ENCODE data around the gene KAT14. TPM values are rescaled to one million over a fixed set of nuclear protein-coding genes. Genes with fewer than 3 reads are reported as not detected.
"Not testable (repeated sequence)": the region's sequence is repeated elsewhere in the genome, so short reads cannot be mapped to it uniquely, and the experiment has no call there.

The KAT14 gene
- total RNA-seq, 1 donor from 2014 or later = 11.5 TPM

DNA sequence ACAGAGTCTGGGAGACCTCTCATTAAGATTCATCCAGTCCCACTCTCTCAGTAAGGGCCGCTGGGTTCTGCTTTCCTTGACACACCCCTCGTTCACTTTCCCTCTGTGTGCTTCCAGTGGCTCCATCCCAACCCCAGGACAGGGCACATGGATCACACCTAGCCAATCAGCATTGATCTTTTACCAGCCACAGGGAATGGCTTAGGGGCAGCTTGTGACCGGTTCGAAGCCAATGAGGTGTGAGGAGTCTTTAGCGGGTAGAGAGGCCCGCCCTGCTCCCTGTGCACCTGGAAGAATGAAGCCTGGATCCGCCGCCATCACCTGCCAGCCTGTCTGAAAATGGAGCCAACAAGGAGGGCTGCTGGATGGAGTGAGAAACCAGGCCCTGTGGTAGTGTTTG is 44.8 kb upstream of the KAT14 start:
- TF ChIP-seq, protein P1, sequence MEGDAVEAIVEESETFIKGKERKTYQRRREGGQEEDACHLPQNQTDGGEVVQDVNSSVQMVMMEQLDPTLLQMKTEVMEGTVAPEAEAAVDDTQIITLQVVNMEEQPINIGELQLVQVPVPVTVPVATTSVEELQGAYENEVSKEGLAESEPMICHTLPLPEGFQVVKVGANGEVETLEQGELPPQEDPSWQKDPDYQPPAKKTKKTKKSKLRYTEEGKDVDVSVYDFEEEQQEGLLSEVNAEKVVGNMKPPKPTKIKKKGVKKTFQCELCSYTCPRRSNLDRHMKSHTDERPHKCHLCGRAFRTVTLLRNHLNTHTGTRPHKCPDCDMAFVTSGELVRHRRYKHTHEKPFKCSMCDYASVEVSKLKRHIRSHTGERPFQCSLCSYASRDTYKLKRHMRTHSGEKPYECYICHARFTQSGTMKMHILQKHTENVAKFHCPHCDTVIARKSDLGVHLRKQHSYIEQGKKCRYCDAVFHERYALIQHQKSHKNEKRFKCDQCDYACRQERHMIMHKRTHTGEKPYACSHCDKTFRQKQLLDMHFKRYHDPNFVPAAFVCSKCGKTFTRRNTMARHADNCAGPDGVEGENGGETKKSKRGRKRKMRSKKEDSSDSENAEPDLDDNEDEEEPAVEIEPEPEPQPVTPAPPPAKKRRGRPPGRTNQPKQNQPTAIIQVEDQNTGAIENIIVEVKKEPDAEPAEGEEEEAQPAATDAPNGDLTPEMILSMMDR (IDR thresholded peaks at IDR 0.05) = no peak
- TF ChIP-seq POLR2AphosphoS5 (IDR thresholded peaks at IDR 0.05; ENCODE audit: insufficient read depth in 1 of 2, low read depth in 1 of 2) (no peak), POLR2A (IDR thresholded peaks at IDR 0.05) (no peak)
- Histone ChIP-seq H3K9me3 (no peaks in the 10 kb centered on the region), H3K27me3 (no peaks in the 10 kb centered on the region), H3K4me3 (no peak overlapping the region), H3K4me1 (no peaks in the 10 kb centered on the region), H3K36me3 (no peaks in the 10 kb centered on the region), H3K27ac (no peak overlapping the region)
- no peak for DNase-seq (ENCODE audit: extremely low spot score in 2 of 2)
- intact Hi-C loops (cut with DNase I) = no loop called here

DNA sequence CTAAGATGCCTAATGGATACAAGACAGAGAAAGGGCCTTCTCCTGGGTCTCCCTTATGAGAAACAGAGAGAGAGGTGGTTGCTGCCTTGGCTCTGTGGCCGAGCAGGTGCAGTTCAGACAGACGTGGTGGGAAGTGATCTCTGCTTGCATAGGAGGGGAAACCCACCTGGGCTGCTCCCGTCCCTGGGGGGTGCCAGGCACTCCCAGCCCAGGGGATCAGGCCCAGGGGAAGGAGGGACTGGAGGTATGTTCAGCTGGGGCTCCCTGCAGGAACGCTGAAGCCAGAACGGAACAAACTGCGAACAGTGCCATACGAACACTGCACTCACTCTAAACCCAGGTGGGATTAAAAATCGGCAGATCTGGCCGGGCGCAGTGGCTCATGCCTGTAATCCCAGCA is 44.3 kb upstream of the KAT14 start:
- H3K9me3 ChIP-seq = no peaks in the 10 kb centered on the region
- H3K4me3 ChIP-seq = no peak overlapping the region
- no peaks in the 10 kb centered on the region for H3K27me3 ChIP-seq
- no peak overlapping the region for H3K27ac ChIP-seq
- intact Hi-C loops (cut with DNase I) = no loop called here
- H3K4me1 ChIP-seq = no peaks in the 10 kb centered on the region
- TF ChIP-seq, protein P1 (IDR thresholded peaks at IDR 0.05) = no peak
- TF ChIP-seq POLR2A (IDR thresholded peaks at IDR 0.05) (no peak), POLR2AphosphoS5 (IDR thresholded peaks at IDR 0.05; ENCODE audit: insufficient read depth in 1 of 2, low read depth in 1 of 2) (no peak)
- H3K36me3 ChIP-seq = no peaks in the 10 kb centered on the region
- DNase-seq (ENCODE audit: extremely low spot score in 2 of 2) = no peak

DNA sequence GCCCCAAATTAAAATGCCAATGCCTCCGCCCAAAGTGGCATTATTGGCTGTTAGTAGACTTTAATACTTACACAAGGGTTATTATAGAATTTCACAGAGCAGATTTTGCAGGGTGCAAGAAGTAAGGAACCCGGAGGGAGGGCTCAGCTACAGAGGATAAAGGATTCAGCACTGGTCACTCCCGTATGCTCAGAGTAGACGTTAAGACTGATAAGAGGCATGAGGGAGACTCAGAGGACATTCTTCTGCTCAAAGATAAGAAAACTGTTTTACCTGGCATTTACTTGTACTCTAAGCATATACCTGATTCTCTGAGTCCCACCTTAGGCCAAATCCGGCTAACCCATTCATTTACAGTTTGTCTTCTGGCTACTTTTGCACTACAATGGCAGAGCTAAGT is 43.5 kb upstream of the KAT14 start:
- no peaks in the 10 kb centered on the region for H3K36me3 ChIP-seq
- no peaks in the 10 kb centered on the region for H3K27me3 ChIP-seq
- intact Hi-C loops (cut with DNase I) = no loop called here
- no peaks in the 10 kb centered on the region for H3K4me1 ChIP-seq
- no peak overlapping the region for H3K27ac ChIP-seq
- DNase-seq (ENCODE audit: extremely low spot score in 2 of 2) = no peak
- no peaks in the 10 kb centered on the region for H3K9me3 ChIP-seq
- H3K4me3 ChIP-seq = no peak overlapping the region
- TF ChIP-seq POLR2A (IDR thresholded peaks at IDR 0.05) = no peak
- TF ChIP-seq POLR2AphosphoS5 (IDR thresholded peaks at IDR 0.05; ENCODE audit: insufficient read depth in 1 of 2, low read depth in 1 of 2) = no peak
- TF ChIP-seq, protein P1 (IDR thresholded peaks at IDR 0.05) = no peak

DNA sequence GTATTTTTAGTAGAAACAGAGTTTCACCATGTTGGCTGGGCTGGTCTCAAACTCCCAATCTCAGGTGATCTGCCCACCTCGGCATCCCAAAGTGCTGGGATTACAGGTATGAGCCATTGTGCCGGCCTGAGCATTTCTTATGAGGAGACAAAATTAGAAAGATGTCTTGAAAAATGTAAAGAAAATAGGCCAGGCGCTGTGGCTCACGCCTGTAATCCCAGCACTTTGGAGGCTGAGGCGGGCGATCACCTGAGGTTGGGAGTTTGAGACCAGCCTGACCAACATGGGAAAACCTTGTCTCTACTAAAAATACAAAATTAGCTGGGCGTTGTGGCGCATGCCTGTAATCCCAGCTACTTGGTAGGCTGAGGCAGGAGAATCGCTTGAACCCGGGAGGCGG is 37.1 kb upstream of the KAT14 start:
- H3K27ac ChIP-seq; H3K4me3 ChIP-seq; H3K9me3 ChIP-seq; intact Hi-C loops (cut with DNase I); H3K27me3 ChIP-seq; H3K4me1 ChIP-seq; H3K36me3 ChIP-seq: not testable (repeated sequence)
- peak in 1 of 2 donors; percentile 37 for DNase-seq (ENCODE audit: extremely low spot score in 2 of 2)

DNA sequence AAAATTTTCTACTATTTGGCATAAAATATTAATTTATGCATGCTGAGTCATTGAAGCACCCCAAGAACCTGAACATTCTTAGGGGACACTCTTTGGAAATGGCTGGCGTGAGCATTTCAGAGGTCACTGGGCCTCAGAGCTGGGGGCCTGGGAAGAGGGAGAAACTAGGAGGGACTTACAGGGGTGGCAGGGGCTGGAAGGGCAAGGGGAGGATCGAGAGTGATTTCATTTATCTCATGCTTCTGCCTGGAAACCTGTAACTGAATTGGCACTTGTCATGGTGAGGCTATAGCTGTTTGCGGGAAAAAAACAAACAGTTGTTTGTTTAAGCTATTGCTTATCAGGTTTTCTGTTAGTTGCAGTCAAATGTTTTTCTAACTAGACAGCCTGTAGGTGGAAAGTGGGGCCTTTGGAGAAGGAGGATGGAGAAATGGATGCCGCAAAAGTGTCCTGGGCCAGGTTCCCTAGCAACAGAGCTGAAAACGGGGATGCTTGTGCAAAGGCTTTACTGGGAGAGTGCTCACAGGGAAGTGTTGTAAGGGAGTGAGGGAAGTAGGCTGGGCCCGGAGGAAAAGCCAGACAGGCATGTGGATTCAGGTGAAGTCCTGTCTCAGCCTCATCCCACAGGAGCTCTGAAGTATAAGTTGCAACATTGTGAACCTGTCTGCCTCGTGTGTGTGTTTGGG is 36.4 kb upstream of the KAT14 start:
- TF ChIP-seq POLR2A (IDR thresholded peaks at IDR 0.05) (no peak), POLR2AphosphoS5 (IDR thresholded peaks at IDR 0.05; ENCODE audit: insufficient read depth in 1 of 2, low read depth in 1 of 2) (no peak)
- TF ChIP-seq, protein P1 (IDR thresholded peaks at IDR 0.05) = no peak
- H3K27ac ChIP-seq = no peak overlapping the region
- no peaks in the 10 kb centered on the region for H3K36me3 ChIP-seq
- H3K9me3 ChIP-seq = no peaks in the 10 kb centered on the region
- H3K4me3 ChIP-seq = no peak overlapping the region
- DNase-seq (ENCODE audit: extremely low spot score in 2 of 2) = no peak
- intact Hi-C loops (cut with DNase I) = no loop called here
- no peaks in the 10 kb centered on the region for H3K27me3 ChIP-seq
- no peaks in the 10 kb centered on the region for H3K4me1 ChIP-seq

All from vagina (tissue), 2 donors.